ENCODE data around the gene OSTN.

OSTN gene, protein sequence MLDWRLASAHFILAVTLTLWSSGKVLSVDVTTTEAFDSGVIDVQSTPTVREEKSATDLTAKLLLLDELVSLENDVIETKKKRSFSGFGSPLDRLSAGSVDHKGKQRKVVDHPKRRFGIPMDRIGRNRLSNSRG

DNA sequence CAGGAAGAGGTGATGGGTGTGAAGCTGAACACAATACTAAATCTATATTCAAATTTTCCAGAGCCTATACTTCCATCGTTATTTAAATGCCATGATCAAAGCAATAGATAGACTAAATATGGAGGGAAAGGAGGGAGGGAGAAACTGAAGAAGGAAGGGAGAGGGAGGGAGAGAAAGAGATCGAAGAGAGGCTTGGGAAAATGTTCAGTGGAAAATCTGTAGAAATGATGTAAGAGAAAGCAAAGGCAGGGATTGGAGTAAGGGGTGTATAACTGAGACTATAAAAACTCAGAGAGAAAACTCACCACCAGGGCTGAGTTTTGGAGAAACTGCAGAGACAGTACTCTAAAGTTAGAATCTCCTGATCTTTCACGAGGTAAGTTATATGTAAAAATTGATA, at the start of gene OSTN:
OSTN (plus strand) TSS at position 310 of the 400 bp plus-strand sequence. CDS start 13,292 bp downstream, outside the sequence.
- Histone ChIP-seq H3K27ac (no peak within 1 kb of the TSS), H3K9ac (no peak within 1 kb of the TSS), H3K27me3 (no peaks in the 10 kb centered on the region), H4K20me1 (no peaks in the 10 kb centered on the region), H3K9me3 (replicated peaks in 1 of 11) (no peaks in the 10 kb centered on the region), H3K4me2 (no peak within 1 kb of the TSS), H3K4me3 (no peak within 1 kb of the TSS), H3K4me1 (no peaks in the 10 kb centered on the region), H3K36me3 (no peaks in the 10 kb centered on the region)
- no peak for TF ChIP-seq Cebpa-rat (IDR thresholded peaks at IDR 0.05)

- no peaks in the 10 kb centered on the region for H4K20me1 ChIP-seq
- no peaks in the 10 kb centered on the region for H3K36me3 ChIP-seq
- H3K27me3 ChIP-seq: no peaks in the 10 kb centered on the region
- H3K9ac ChIP-seq: no peak overlapping the region
- no peak overlapping the region for H3K27ac ChIP-seq
- no peak overlapping the region for H3K4me3 ChIP-seq
- no peak for TF ChIP-seq Cebpa-rat (IDR thresholded peaks at IDR 0.05)
- peaks cover 16 to 31% (median 21%) of the 10 kb centered on the region in 11 experiments for H3K9me3 ChIP-seq (replicated peaks in 1 of 11)
- no peak overlapping the region for H3K4me2 ChIP-seq
- H3K4me1 ChIP-seq: peaks cover 0 to 18% (median 6%) of the 10 kb centered on the region in 10 experiments; a peak in 8 of 20 replicates
These were observed 47.4 kb upstream of the OSTN start for GRCh38 chr3:191151653-191152052.

- H3K36me3 ChIP-seq: no peaks in the 10 kb centered on the region
- H3K4me3 ChIP-seq: no peak overlapping the region
- no peak overlapping the region for H3K27ac ChIP-seq
- H3K4me2 ChIP-seq: no peak overlapping the region
- H3K9me3 ChIP-seq (replicated peaks in 1 of 11): peaks cover 16 to 31% (median 21%) of the 10 kb centered on the region in 11 experiments
- no peak overlapping the region for H3K9ac ChIP-seq
- TF ChIP-seq Cebpa-rat (IDR thresholded peaks at IDR 0.05): no peak
- H3K4me1 ChIP-seq: no peaks in the 10 kb centered on the region
- no peaks in the 10 kb centered on the region for H4K20me1 ChIP-seq
- no peaks in the 10 kb centered on the region for H3K27me3 ChIP-seq
These were observed 44.2 kb upstream of the OSTN start for GRCh38 chr3:191154827-191155226.

GRCh38 chr3:191158247-191158646, 40.8 kb upstream of the OSTN start:
- no peak overlapping the region for H3K27ac ChIP-seq
- H3K4me2 ChIP-seq: no peak overlapping the region
- no peaks in the 10 kb centered on the region for H3K4me1 ChIP-seq
- H3K9me3 ChIP-seq (replicated peaks in 1 of 11): peaks cover 16 to 39% (median 22%) of the 10 kb centered on the region in 11 experiments
- H3K9ac ChIP-seq: no peak overlapping the region
- H3K27me3 ChIP-seq: no peaks in the 10 kb centered on the region
- H3K36me3 ChIP-seq: no peaks in the 10 kb centered on the region
- no peak for TF ChIP-seq Cebpa-rat (IDR thresholded peaks at IDR 0.05)
- no peaks in the 10 kb centered on the region for H4K20me1 ChIP-seq
- H3K4me3 ChIP-seq: no peak overlapping the region

- no peak overlapping the region for H3K9ac ChIP-seq
- H3K4me3 ChIP-seq: no peak overlapping the region
- H3K4me2 ChIP-seq: no peak overlapping the region
- H3K4me1 ChIP-seq: no peaks in the 10 kb centered on the region
- peaks cover 16 to 35% (median 22%) of the 10 kb centered on the region in 11 experiments for H3K9me3 ChIP-seq (replicated peaks in 1 of 11)
- H4K20me1 ChIP-seq: no peaks in the 10 kb centered on the region
- no peak overlapping the region for H3K27ac ChIP-seq
- H3K27me3 ChIP-seq: no peaks in the 10 kb centered on the region
- no peak for TF ChIP-seq Cebpa-rat (IDR thresholded peaks at IDR 0.05)
- H3K36me3 ChIP-seq: no peaks in the 10 kb centered on the region
These were observed 40.2 kb upstream of the OSTN start for GRCh38 chr3:191158815-191159214.

DNA sequence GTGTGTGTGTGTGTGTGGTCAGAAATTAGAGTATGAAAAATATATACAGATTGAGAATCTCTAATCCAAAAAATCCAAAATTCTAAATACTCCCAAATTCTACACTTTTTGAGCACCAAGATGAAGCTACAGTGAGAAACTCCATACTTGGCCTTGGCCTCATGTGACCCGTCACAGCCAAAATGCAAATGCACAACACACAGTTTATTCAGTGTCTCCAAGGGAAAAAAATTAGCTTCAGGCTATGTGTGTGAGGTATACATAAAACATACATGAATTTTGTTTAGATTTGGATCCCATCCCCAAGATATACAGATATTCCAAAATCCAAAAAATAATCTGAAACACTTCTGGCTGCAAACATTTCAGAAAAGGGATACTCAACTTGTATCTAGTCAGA, 33.2 kb upstream of the OSTN start:
- no peaks in the 10 kb centered on the region for H3K4me1 ChIP-seq

GRCh38 chr3:191166368-191166767, 32.7 kb upstream of the OSTN start:
- no peaks in the 10 kb centered on the region for H3K27me3 ChIP-seq
- no peaks in the 10 kb centered on the region for H3K4me1 ChIP-seq
- no peaks in the 10 kb centered on the region for H3K36me3 ChIP-seq
- TF ChIP-seq Cebpa-rat (IDR thresholded peaks at IDR 0.05): no peak
- peaks cover 0 to 8% (median 0%) of the 10 kb centered on the region in 11 experiments; a peak in 3 of 22 replicates for H3K9me3 ChIP-seq (replicated peaks in 1 of 11)
- H3K4me2 ChIP-seq: no peak overlapping the region
- no peak overlapping the region for H3K9ac ChIP-seq
- H3K27ac ChIP-seq: no peak overlapping the region
- no peak overlapping the region for H3K4me3 ChIP-seq
- H4K20me1 ChIP-seq: no peaks in the 10 kb centered on the region

More for the DNA sequence above, 33.2 kb upstream of the OSTN start:
- peaks cover 0 to 8% (median 0%) of the 10 kb centered on the region in 11 experiments; a peak in 3 of 22 replicates for H3K9me3 ChIP-seq (replicated peaks in 1 of 11)
- H3K9ac ChIP-seq: no peak overlapping the region
- H3K36me3 ChIP-seq: no peaks in the 10 kb centered on the region
- no peak overlapping the region for H3K4me2 ChIP-seq
- H4K20me1 ChIP-seq: no peaks in the 10 kb centered on the region
- TF ChIP-seq Cebpa-rat (IDR thresholded peaks at IDR 0.05): no peak
- no peaks in the 10 kb centered on the region for H3K27me3 ChIP-seq
- H3K4me3 ChIP-seq: no peak overlapping the region
- no peak overlapping the region for H3K27ac ChIP-seq

DNA sequence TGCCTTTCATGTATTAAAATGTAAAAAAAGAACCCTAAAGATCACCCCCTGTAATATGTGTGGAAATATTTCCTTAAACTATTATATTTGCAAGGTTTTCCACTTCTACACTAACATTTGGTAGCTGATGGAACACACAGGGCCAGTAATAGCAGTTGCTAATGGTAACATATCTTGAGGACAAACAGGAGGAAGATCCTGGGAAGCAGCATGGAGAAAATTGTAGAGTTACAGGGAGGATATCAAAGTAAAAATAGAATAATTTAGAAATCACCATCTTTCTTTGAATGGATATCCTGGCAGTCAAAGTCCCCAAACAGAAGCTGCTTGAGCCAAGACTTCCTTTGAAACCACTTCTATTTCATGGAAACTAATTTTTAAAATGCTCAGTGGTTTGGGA, 29.5 kb upstream of the OSTN start:
- no peak overlapping the region for H3K27ac ChIP-seq
- TF ChIP-seq Cebpa-rat (IDR thresholded peaks at IDR 0.05): no peak
- H3K36me3 ChIP-seq: no peaks in the 10 kb centered on the region
- H3K27me3 ChIP-seq: no peaks in the 10 kb centered on the region
- H3K9me3 ChIP-seq (replicated peaks in 1 of 11): no peaks in the 10 kb centered on the region
- no peaks in the 10 kb centered on the region for H3K4me1 ChIP-seq
- H3K4me2 ChIP-seq: no peak overlapping the region
- H3K4me3 ChIP-seq: no peak overlapping the region
- H3K9ac ChIP-seq: no peak overlapping the region
- no peaks in the 10 kb centered on the region for H4K20me1 ChIP-seq

- Histone ChIP-seq H3K4me1 (no peaks in the 10 kb centered on the region), H3K36me3 (no peaks in the 10 kb centered on the region), H3K4me2 (no peak overlapping the region), H4K20me1 (no peaks in the 10 kb centered on the region), H3K4me3 (no peak overlapping the region), H3K9me3 (replicated peaks in 1 of 11) (no peaks in the 10 kb centered on the region), H3K27me3 (no peaks in the 10 kb centered on the region), H3K27ac (no peak overlapping the region), H3K9ac (no peak overlapping the region)
- TF ChIP-seq Cebpa-rat (IDR thresholded peaks at IDR 0.05): no peak
These were observed 28.9 kb upstream of the OSTN start for GRCh38 chr3:191170097-191170496.

GRCh38 chr3:191175102-191175501, 23.9 kb upstream of the OSTN start:
- no peak overlapping the region for H3K4me3 ChIP-seq
- H3K27ac ChIP-seq: no peak overlapping the region

More at GRCh38 chr3:191175102-191175501, 23.9 kb upstream of the OSTN start:
- H3K36me3 ChIP-seq: no peaks in the 10 kb centered on the region
- no peak for TF ChIP-seq Cebpa-rat (IDR thresholded peaks at IDR 0.05)
- H4K20me1 ChIP-seq: no peaks in the 10 kb centered on the region
- H3K9ac ChIP-seq: no peak overlapping the region
- H3K9me3 ChIP-seq (replicated peaks in 1 of 11): peaks cover 0 to 15% (median 0%) of the 10 kb centered on the region in 11 experiments; a peak in 8 of 22 replicates
- no peak overlapping the region for H3K4me2 ChIP-seq
- H3K27me3 ChIP-seq: no peaks in the 10 kb centered on the region
- 0 out of 20 replicates have a peak, but pooled peaks cover 0 to 3% (median 0%) of the 10 kb centered on the region in 10 experiments for H3K4me1 ChIP-seq
